ENCODE measurements around the gene TIMP4.

DNA sequence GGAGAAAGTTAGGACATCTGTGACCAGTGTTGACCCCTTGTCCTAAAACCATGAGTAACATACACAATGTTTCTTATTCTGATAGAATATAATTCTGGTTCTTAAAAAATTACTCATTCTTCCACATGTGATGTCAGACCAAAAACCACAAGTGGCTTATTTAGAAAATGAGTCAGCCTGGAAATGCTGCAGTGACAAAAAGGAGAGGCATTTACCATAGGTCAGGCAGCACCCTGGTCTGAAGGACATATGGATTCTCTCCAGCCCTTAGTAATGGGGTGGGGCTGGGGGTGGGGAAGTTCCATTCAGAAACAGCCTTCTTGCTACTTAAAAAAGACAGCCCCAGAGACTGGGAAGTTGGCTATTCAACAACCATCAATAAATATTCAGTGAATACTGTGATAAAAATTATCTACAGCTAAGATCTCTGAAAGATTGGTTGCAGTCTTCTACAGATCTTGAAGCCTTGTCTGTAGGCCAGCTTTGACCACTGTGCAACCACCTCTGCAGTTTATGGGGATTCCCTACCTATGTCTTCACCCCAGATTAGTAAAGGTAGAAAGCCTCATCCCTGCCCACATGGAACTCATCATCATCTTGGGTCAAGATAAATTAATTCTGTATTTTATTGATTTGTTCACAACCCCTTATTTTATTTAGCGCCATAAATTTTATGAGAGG is 34.9 kb upstream of the TIMP4 start:
- TF ChIP-seq, protein P1, sequence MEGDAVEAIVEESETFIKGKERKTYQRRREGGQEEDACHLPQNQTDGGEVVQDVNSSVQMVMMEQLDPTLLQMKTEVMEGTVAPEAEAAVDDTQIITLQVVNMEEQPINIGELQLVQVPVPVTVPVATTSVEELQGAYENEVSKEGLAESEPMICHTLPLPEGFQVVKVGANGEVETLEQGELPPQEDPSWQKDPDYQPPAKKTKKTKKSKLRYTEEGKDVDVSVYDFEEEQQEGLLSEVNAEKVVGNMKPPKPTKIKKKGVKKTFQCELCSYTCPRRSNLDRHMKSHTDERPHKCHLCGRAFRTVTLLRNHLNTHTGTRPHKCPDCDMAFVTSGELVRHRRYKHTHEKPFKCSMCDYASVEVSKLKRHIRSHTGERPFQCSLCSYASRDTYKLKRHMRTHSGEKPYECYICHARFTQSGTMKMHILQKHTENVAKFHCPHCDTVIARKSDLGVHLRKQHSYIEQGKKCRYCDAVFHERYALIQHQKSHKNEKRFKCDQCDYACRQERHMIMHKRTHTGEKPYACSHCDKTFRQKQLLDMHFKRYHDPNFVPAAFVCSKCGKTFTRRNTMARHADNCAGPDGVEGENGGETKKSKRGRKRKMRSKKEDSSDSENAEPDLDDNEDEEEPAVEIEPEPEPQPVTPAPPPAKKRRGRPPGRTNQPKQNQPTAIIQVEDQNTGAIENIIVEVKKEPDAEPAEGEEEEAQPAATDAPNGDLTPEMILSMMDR (IDR thresholded peaks at IDR 0.05), result no peak
- TF ChIP-seq POLR2A (IDR thresholded peaks at IDR 0.05; ENCODE audit: low read length), result no peak
- TF ChIP-seq REST (IDR thresholded peaks at IDR 0.05), result no peak
- TF ChIP-seq ESRRA (IDR thresholded peaks at IDR 0.05; ENCODE audit: borderline replicate concordance, low read length), result no peak
- peak; percentile 74; the same call in 2 of the 3 replicates for TF ChIP-seq BCL3 (IDR thresholded peaks at IDR 0.05)
- peak; percentile 63; the same call in 1 of the 2 replicates for TF ChIP-seq MAX (IDR thresholded peaks at IDR 0.05)
- TF ChIP-seq JUN (IDR thresholded peaks at IDR 0.05), result peak; percentile 70 to 78; a peak in 4 of 5 replicates
- TF ChIP-seq MAZ (IDR thresholded peaks at IDR 0.05; ENCODE audit: borderline replicate concordance, low read depth, low read length), result no peak
- peak; percentile 60 to 72; a peak in 3 of 5 replicates for TF ChIP-seq EP300 (IDR thresholded peaks at IDR 0.05)
- peak; percentile 98 for TF ChIP-seq JUNB (IDR thresholded peaks at IDR 0.05)
- TF ChIP-seq RFX5 (IDR thresholded peaks at IDR 0.05), result no peak
- no peak for TF ChIP-seq EHMT2 (IDR thresholded peaks at IDR 0.05; ENCODE audit: low read depth)
- no peak for TF ChIP-seq POLR2AphosphoS2 (conservative IDR thresholded peaks at IDR 0.05; ENCODE audit: low read length)

All from A549 (cell line).